HG03045 (cell line): ENCODE measurements around the gene C3orf22.

Experiments used
- ATAC-seq: cut with Tn5 transposase; IDR thresholded peaks from one replicate; pipeline ENCODE4 v1.9.1; 2021; ENCODE audit warnings: mild to moderate bottlenecking, moderate library complexity; ENCODE audit not compliant: unreplicated experiment

C3orf22 gene

DNA sequence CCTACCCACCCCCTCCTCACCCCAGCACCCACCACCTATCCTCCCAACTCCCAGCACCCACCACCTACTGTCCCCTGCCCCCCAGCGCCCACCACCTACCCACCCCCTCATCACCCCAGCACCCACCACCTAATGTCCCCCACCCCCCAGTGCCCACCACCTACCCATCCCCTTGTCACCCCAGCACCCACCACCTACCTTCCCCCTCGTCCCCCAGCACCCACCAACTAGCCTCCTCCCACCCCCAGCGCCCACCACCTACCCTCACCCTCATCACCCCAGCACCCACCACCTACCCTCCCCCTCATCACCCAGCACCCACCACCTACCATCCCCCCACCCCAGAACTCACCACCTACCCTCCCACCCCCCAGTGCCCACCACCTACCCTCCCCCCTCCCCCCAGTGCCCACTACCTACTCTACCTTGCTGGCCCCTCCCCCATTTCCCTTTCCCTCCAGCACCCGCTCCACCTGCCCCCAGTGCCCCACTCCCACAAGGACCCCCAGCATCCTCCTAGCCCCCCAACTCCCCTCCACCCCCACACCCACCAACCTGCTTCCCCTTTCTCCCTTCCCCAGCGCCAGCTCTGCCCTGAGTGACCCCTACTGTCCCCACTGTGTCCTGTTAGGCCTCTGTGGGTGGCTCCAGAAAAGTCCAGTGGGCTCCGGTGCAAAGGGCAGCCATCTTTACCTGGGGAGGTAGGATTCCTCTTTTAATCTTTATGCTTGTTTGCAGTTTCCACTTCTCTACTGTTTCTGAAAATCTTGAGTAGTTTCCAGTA lies 42.4 kb downstream of the C3orf22 start:
- no peak for ATAC-seq

DNA sequence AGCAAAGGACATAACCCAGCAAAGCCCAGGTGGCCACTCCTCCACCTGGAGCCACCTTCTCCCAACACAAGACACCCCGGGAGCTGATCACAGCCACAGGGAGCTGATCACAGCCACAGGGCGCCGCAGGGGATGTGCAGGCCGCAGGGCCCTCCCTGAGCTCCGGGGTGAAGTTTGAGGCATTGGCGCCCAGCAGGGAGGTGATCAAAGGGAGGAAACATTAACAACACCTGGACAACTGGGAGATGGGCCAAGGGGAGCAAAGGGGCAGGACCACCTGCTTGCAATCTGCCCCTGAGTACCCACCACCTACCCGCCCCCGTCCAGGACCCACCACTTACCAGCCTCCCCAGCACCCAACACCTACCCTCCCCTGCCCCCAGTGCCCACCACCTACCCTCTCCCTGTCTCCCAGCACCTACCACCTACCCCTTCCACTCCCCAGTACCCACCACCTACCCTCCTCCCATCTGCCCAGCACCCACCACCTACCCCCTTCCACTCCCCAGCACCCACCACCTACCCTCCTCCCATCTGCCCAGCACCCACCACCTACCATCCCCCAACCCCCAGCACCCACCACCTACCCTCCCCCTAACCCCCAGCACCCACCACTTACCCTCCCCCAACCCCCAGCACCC lies 43.5 kb downstream of the C3orf22 start:
- ATAC-seq = no peak

DNA sequence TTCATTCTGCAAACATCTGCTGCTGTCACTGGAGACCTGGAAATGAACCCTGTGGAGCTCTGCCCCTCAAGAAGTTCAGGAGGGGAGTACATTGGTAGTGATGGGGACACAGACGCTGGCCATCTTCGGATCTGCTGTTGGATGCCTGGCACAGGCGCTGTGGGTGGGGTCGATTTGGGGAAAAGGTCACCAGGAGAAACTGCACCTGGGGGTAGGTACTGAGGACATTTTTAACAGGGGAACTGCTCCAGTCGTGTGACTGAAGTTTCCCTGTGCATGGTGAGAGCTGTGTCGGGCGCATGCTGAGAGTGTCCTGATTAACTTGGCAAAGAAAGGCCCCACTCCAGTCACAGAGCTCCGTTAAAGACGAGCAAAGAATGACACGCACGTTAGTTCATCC lies 44.6 kb downstream of the C3orf22 start:
- no peak for ATAC-seq

DNA sequence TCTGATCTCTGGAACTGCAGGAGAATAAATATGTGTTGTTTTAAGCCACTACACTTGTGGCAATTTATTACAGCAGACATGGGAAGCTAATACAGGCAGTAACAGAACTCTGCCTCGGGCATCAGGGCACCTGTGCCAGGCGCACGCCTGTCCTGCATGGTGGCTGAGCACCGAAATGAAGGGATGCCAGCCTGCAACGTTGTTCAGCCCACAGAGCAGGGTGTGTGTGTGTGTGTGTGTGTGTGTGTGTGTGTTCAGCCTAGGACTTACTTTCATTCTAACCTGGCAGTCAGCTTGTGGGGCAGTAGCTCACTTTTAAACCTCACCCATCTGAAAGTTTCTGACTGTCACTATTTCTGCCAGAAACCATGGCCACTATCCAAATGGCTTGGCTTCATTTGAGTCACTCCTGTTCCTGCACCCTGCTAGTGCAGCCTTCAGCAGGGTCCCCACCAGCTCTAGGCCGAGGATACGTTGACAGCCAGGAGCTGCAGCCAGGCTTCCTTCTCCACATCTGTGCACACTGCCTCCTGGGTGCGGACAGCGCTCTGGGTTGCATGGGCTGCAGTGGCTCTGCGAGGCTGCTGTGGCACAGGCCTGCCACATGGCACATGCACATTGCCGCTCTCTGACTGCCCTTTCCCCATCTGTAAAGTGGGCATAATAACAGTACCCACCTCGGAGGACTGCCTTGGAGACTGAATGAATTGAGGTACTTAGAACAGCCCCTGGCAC lies 45.6 kb downstream of the C3orf22 start:
- no peak for ATAC-seq

DNA sequence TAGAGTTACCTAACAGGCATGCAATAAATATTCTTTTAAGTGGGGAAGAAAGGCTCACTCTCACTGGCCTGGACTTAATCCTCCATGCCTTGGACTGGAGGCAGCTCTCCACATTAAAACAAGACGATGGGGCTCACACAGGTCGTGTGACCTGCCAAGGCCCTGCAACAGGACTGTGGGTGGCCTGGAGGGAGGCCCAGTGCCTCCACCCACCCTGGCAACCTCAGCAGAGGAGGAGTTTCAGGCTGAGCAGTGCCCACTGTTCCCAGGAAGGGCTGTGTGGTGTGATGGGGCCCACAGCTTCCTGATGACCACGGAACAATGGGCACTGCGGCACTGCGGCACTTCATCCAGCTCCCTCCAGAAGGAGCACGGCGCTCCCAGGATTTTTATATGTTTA lies 46.7 kb downstream of the C3orf22 start:
- ATAC-seq = no peak

DNA sequence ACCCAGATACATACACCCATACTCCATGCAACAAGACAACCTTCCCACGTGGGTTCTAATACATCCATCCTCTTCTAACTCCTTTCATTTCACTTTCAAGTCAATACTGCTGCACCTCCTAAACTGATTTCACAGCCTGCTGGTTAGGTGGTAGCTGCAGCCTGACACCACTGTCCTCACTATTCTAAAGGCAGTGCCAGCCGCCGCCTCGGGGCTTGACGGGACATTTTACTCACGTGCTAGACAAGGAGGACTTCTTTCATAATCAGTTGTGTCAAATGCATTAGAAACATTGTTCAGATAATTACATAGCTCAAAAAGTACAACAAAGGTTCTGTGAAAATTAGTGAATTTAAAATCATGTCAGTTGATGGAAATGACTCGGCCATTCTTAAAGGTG lies 47.4 kb downstream of the C3orf22 start:
- ATAC-seq = no peak

DNA sequence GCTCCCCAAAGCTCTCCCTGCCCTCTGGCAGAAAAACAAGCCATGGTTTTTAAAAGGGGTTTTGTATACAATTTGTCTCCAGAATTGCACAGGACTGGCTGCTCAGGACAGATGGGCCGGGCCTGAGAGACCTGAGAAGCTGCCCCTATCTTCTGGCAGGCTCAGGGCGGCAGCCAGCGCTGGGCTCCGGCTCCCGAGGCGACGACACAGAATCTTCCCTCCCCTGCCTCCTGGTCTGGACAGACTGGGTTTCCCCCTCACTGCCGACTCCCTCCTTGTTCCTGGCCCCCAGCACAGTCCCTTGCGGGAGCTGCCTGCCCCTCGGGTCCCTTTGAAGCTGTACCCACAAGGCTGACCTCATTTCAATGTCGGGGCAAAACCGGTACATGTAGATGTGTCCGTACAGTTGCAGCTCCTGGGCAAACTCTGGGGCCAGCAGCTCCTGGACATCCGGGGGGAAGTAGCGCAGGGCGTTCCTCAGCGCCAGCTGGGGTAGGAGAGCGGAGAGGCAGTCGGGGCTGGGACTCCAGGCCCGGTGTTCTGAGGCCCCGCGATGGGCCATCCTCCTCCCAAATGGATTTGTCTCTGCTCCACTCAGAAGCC lies 48.3 kb downstream of the C3orf22 start:
- ATAC-seq = no peak

DNA sequence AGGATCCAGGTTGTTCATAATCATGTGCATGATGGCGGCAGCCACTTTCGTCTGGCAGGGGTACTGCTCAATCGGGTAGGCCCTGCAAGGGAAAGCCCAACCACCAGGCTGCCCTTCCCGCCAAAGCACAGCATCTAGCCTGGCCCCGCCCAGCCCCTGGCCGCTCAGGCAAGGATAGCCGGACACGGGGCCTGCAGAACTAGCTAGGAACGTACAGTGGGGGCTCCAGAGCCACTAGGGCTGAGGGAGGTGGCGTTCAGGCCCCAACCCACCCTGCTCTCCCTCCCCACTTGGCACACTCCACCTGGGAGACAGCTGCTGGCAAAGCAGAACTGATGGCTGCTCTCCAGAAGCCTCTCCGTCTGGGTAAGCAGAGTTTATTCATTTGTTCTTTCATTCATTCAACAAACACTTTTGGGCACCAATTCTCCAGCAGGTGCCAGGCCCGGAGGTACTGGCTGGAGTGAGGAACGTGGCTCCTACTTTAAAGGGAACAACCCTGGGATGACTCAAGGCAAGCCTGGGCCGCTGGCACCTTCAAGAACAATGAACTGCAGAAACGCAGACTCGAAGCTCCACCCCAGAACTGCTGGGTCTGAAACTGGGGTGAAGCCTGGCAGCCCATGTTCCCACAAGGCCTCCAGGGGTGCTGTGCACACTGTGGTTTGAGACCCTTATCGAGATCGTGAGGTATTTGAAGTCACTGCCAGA lies 49.0 kb downstream of the C3orf22 start:
- ATAC-seq = no peak

DNA sequence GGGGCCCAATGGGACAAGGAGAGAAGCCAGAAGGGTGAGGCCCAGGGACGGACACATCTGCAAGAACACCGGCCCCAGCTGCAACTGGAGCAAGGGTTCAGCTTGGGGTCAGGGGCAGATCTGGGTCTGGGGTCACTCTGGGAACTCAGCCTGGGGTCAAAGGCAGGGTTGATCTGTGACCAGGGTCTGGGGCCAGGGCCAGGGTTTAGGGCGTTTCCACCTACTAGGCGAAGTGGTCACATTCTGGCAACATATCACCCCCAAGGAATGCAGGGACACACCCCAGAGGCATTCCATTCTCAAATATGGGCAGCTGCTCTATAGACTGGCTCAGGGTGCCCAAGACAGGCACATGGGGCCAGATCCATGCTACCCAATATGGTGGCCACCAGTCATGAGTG lies 50.2 kb downstream of the C3orf22 start:
- ATAC-seq = no peak

DNA sequence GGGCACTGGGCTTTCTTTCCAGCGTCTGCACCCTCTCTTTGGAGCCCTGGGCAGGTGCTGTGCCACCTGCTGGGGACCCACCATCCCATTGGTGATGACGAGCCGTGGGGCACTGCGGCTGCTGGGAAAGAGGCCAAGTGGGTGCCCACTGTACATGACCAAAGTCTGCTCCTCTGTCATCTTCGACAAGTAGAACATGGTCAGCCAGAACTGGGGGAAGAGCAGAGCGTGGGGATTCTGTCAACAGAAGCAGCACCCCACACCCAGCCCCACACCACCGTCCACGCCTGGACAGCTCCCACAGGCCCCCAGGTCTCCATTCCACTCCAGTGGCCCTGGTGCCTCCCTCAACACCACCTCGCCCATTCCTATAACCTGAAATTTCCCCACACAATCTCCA lies 50.8 kb downstream of the C3orf22 start:
- no peak for ATAC-seq

DNA sequence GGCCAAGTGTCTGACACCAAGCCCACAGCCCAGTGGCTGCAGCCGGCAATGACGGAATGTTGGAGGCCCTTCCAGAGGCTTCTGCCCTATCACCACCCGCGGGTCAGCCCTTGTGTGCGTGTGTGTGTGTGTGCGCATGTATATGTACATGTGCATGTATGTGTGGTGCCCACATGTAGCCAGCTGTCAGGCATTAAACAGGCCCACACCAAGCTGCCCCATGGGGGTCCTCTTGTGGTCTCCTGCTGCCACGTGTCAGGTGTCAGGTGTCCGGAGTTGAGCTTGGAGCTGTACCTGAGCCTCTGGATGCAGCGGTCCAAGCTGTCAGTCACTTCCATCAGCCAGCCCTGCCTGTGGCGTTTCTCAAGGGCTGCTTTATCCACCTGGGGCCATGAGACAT lies 55.0 kb downstream of the C3orf22 start:
- ATAC-seq = no peak

DNA sequence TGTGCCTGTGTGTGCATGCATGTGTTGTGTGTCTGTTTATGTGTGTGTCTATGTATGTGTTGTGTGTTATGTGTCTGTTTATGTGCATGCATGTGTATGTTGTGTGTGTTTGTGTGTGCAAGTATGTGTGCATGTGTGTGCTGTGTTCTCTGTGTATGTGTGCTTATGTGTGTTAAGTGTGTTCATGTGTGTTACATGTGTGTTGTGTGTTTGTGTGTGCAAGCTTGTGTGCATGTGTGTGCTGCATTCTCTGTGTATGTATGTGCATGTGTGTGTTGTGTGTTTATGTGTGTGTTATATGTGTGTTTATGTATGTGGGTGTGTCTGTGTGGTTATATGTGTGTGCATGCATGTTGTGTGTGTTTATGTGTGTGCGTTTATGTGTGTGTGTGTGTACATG lies 56.1 kb downstream of the C3orf22 start:
- no peak for ATAC-seq

DNA sequence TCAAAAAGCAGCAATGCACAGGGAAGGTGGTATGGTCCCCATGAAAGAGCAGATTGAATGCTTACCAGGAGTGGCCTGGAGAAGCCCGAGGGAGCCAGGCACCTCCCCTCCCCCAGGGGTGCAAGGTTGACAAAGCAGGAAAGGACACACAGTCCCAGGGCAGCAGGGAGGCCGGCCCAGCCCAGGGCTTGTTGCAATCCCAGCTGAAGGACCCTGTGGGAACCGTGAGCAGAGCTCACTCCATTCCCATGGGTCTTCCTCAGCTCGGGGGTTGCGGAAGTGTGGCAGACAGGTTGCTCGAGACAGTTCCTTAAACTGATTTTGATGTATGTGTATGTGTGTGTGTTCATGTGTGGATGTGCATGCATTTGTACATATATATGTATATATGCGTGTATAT lies 57.0 kb downstream of the C3orf22 start:
- no peak for ATAC-seq

DNA sequence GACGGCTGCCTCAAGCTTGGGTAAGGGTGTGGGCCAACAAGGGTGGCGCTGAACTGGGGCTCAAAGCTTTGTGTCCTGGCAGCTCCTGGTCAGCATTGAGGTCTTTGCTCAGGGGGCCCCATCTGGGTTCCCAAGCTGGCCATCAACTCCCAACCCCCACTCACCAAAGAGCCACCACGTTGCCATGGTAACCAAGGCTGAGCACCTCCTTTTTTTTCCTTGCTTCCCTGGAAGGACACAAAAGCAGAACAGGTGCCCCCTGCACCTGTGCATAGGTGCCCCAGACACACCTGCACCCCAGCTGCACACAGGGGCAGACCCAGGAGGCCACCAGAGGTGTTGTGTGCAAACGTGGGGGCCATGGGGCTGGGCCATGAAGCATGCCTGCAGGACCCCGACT lies 57.7 kb downstream of the C3orf22 start:
- no peak for ATAC-seq

DNA sequence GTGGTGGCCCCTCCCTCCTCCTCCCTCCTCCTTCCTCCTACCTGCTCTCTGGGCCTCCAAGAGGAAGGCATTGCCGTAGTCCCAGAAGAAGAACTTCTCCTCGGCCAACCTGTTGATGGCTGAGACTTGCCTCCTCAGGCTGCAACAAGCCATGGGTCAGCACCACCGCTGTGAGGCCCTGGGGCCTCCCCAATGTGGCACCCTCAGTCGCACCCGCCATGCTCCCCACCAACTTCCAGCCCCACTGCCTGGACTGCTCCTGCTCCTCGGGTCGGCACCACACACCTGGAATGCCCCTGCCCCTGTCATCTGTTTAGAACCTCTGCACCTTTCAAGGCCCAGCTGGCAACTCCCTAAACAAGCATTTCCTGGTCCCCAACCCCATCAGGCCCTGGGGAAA lies 58.7 kb downstream of the C3orf22 start:
- ATAC-seq = no peak
